HG03108 (cell line): ENCODE data around the gene KLK2.

ENCODE experiments used
- ATAC-seq: cut with Tn5 transposase; IDR thresholded peaks from one replicate; pipeline ENCODE4 v1.9.1; 2021; ENCODE audit warnings: moderate library complexity; ENCODE audit not compliant: unreplicated experiment

KLK2 gene

GRCh38 chr19:50873056-50873455 lies at the start of gene KLK2:
Gene KLK2 (plus strand): TSS chr19:50873439. CDS start chr19:50873474, 35 bp downstream.
- no peak for ATAC-seq

GRCh38 chr19:50826492-50827240 lies 46.6 kb upstream of the KLK2 start:
- no peak for ATAC-seq

GRCh38 chr19:50827476-50827875 lies 45.8 kb upstream of the KLK2 start:
- no peak for ATAC-seq

- ATAC-seq, result no peak
These were observed 43.4 kb upstream of the KLK2 start for GRCh38 chr19:50829801-50830200.

GRCh38 chr19:50830266-50831025 lies 42.8 kb upstream of the KLK2 start:
- no peak for ATAC-seq

- no peak for ATAC-seq
These were observed 42.2 kb upstream of the KLK2 start for GRCh38 chr19:50831026-50831396.

GRCh38 chr19:50832666-50833065 lies 40.6 kb upstream of the KLK2 start:
- no peak for ATAC-seq

- ATAC-seq, result no peak
These were observed 40.0 kb upstream of the KLK2 start, which contains the start of gene KLK15 for GRCh38 chr19:50833117-50833801. Gene KLK15 (minus strand): TSS chr19:50833574. CDS start chr19:50831492, 2,082 bp downstream.

GRCh38 chr19:50833802-50834167 lies 39.5 kb upstream of the KLK2 start:
- no peak for ATAC-seq

GRCh38 chr19:50835103-50835784 lies 38.0 kb upstream of the KLK2 start:
- ATAC-seq, result no peak

- ATAC-seq, result peak; percentile 72
These were observed 37.3 kb upstream of the KLK2 start for GRCh38 chr19:50835785-50836542.

GRCh38 chr19:50836543-50837195 lies 36.6 kb upstream of the KLK2 start:
- no peak for ATAC-seq

- no peak for ATAC-seq
These were observed 35.9 kb upstream of the KLK2 start for GRCh38 chr19:50837300-50837699.

- no peak for ATAC-seq
These were observed 35.0 kb upstream of the KLK2 start for GRCh38 chr19:50838239-50838638.

GRCh38 chr19:50839712-50840655 lies 33.3 kb upstream of the KLK2 start:
- no peak for ATAC-seq

- no peak for ATAC-seq
These were observed 31.1 kb upstream of the KLK2 start for GRCh38 chr19:50842130-50842529.

- ATAC-seq, result no peak
These were observed 30.0 kb upstream of the KLK2 start for GRCh38 chr19:50843205-50843604.

- no peak for ATAC-seq
These were observed 29.5 kb upstream of the KLK2 start for GRCh38 chr19:50843701-50844221.
